PC-3 (cell line): ENCODE results near the gene CLK2. TPM values are rescaled to one million over a fixed set of nuclear protein-coding genes. Genes with fewer than 3 reads are reported as not detected.
A peak's percentile ranks its signal among the peaks of the same experiment; 100 is the strongest.

ENCODE experiments used
- ATAC-seq: fragments of 200-7000 bp; cut with Tn5 transposase; 2 replicates; pipeline ENCODE4 v1.9.1; 2020; ENCODE audit warnings: mild to moderate bottlenecking, moderate library complexity
- BruUV-seq: library from RNA; stranded (reverse); fragments of 400-500 nt; replicated peaks from 2 replicates; lab custom pipeline; 2021; lab: Mats Ljungman, UMichigan
- CTCF ChIA-PET: fragments of 300-600 bp; sonication (Branson Sonifier 250); formaldehyde crosslinking; loops from one replicate; lab custom pipeline; 2022; ENCODE audit warnings: antibody characterized with exemption; lab: Charles Lee
- POLR2A ChIA-PET: fragments of 300-600 bp; sonication (Branson Sonifier 250); formaldehyde crosslinking; loops from one replicate; lab custom pipeline; 2022; ENCODE audit warnings: antibody characterized with exemption; ENCODE audit not compliant: unreplicated experiment; lab: Charles Lee
- DNase-seq: peaks from one replicate; pipeline ENCODE4 v3.0.0-alpha.2; 2015
- H2AFZ ChIP-seq: fragments of 300-600 bp; sonication (generic); 2 replicates; pipeline ENCODE4 v1.6.0; 2016; ENCODE audit warnings: antibody characterized with exemption, low read length
- H3F3A ChIP-seq: fragments of 300-600 bp; sonication (generic); one replicate; pipeline ENCODE4 v1.6.0; 2017; ENCODE audit warnings: antibody characterized with exemption, low read length, control low read depth, mild to moderate bottlenecking; ENCODE audit not compliant: unreplicated experiment
- H3K27ac ChIP-seq: fragments of 300-600 bp; sonication (generic); 2 replicates; pipeline ENCODE4 v1.5.1; 2016; ENCODE audit warnings: mild to moderate bottlenecking, low read length
- H3K27me3 ChIP-seq: fragments of 300-600 bp; sonication (generic); 2 replicates; pipeline ENCODE4 v1.6.1; 2016; ENCODE audit warnings: low read length, mixed read lengths
- H3K36me3 ChIP-seq: fragments of 300-600 bp; sonication (generic); 2 replicates; pipeline ENCODE4 v1.6.1; 2016; ENCODE audit warnings: low read depth, mixed run types, low read length, mixed read lengths
- H3K4me1 ChIP-seq: fragments of 300-600 bp; sonication (generic); 2 replicates; pipeline ENCODE4 v1.5.1; 2016; ENCODE audit warnings: low read length; ENCODE audit not compliant: insufficient read depth
- H3K4me2 ChIP-seq: fragments of 300-600 bp; sonication (generic); 2 replicates; pipeline ENCODE4 v1.6.0; 2016; ENCODE audit warnings: low read length
- H3K4me3 ChIP-seq: fragments of 300-600 bp; sonication (generic); 2 replicates; pipeline ENCODE4 v1.5.1; 2016; ENCODE audit warnings: mild to moderate bottlenecking, low read length, mixed read lengths
- H3K79me2 ChIP-seq: fragments of 300-600 bp; sonication (generic); 2 replicates; pipeline ENCODE4 v1.6.1; 2017; ENCODE audit warnings: low read length, mixed read lengths
- H3K9ac ChIP-seq: fragments of 300-600 bp; sonication (generic); 2 replicates; pipeline ENCODE4 v1.6.0; 2016; ENCODE audit warnings: mild to moderate bottlenecking, low read length
- H3K9me2 ChIP-seq: fragments of 300-600 bp; sonication (generic); replicated peaks from 2 replicates; pipeline ENCODE4 v1.6.1; 2016; ENCODE audit warnings: mixed run types, low read length, mixed read lengths
- H3K9me3 ChIP-seq: fragments of 300-600 bp; sonication (generic); 2 replicates; pipeline ENCODE4 v1.6.1; 2016; ENCODE audit warnings: low read length, mixed read lengths
- H4K20me1 ChIP-seq: fragments of 300-600 bp; sonication (generic); 2 replicates; pipeline ENCODE4 v1.6.1; 2016; ENCODE audit warnings: low read length, mixed read lengths
- CTCF ChIP-seq: fragments of 300-600 bp; sonication (generic); conservative IDR thresholded peaks from 2 replicates; pipeline ENCODE4 v1.5.1; 2017; ENCODE audit warnings: antibody characterized with exemption, low read depth, mild to moderate bottlenecking, low read length
- EZH2 ChIP-seq: fragments of 300-600 bp; sonication (generic); IDR thresholded peaks from one replicate; pipeline ENCODE4 v1.6.1; 2017; ENCODE audit warnings: antibody characterized with exemption, mild to moderate bottlenecking, low read length; ENCODE audit not compliant: unreplicated experiment
- EZH2phosphoT487 ChIP-seq: fragments of 300-600 bp; sonication (generic); IDR thresholded peaks from 2 replicates; pipeline ENCODE4 v1.6.1; 2018; ENCODE audit warnings: mild to moderate bottlenecking, antibody characterized with exemption, low read length, borderline replicate concordance
- intact Hi-C: fragments of 100-400 bp; cut with micrococcal nuclease; formaldehyde crosslinking; loops from 2 replicates; pipeline ENCODE4 v1.9.0; 2023
- total RNA-seq: library from RNA; depleted of rRNA; stranded (reverse); fragments of >200 nt; gene quantifications from 2 replicates; pipeline ENCODE4 v1.2.3, GENCODE V29; 2014

The CLK2 gene
- total RNA-seq, 1 experiment from 2014 or later = 49.9 TPM

DNA sequence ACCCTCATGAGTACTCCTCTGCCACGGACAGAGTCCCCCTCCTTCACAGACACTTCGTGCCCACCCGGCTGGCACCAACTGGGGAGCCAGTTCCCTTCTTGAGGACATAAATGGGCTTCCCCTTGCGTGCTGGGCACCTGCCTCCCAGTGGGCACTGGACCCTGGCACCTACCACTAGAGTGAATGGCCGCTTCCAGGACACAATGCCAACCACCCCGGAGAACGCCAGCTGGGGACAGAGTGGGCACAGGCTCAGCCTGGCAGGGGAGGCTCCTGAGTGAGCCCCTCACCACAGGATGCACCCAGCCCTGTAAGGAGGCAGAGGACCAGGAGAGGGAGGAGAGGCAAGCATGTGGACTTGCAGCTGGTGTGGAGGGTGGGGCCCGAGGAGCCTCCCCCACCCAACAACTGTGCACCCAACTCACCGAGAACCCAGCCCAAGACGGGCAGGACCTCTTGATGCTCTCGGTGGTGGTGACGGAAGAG lies 19.0 kb downstream of the CLK2 start:
- no peaks in the 10 kb centered on the region for H3K27me3 ChIP-seq
- intact Hi-C loops = no loop called here
- H3F3A ChIP-seq = no peaks in the 10 kb centered on the region
- CTCF ChIA-PET = no interaction called here
- peaks cover 3% of the 10 kb centered on the region; the same call in 1 of the 2 replicates for H3K36me3 ChIP-seq
- no peaks in the 10 kb centered on the region for H4K20me1 ChIP-seq
- no TSS peak for BruUV-seq
- peak overlapping the region; percentile 33 for H3K27ac ChIP-seq
- H2AFZ ChIP-seq = peak overlapping the region; percentile 78
- TF ChIP-seq CTCF = no peak
- TF ChIP-seq EZH2phosphoT487 = no peak
- TF ChIP-seq EZH2 = no peak
- peaks cover 22% of the 10 kb centered on the region for H3K4me1 ChIP-seq
- H3K4me3 ChIP-seq = peak overlapping the region; percentile 87
- H3K9ac ChIP-seq = peak overlapping the region; percentile 61
- ATAC-seq (peak; percentile 4), DNase-seq (no peak)
- no peaks in the 10 kb centered on the region for H3K9me3 ChIP-seq
- H3K4me2 ChIP-seq = peak overlapping the region; percentile 100
- no peaks in the 10 kb centered on the region for H3K9me2 ChIP-seq
- H3K79me2 ChIP-seq = peaks cover 21% of the 10 kb centered on the region
- POLR2A ChIA-PET = no interaction called here

- intact Hi-C loops = no loop called here
- peak; percentile 69 for DNase-seq
- no peaks in the 10 kb centered on the region for H3K9me2 ChIP-seq
- POLR2A ChIA-PET = no interaction called here
- BruUV-seq = no TSS peak
- no peak for TF ChIP-seq CTCF
- peak overlapping the region; percentile 61 for H3K9ac ChIP-seq
- H3K79me2 ChIP-seq = peaks cover 21% of the 10 kb centered on the region
- peak overlapping the region; percentile 33 for H3K27ac ChIP-seq
- no peaks in the 10 kb centered on the region for H3K27me3 ChIP-seq
- CTCF ChIA-PET = no interaction called here
- peak overlapping the region; percentile 100 for H3K4me2 ChIP-seq
- H2AFZ ChIP-seq = peak overlapping the region; percentile 78
- peak; percentile 33 for ATAC-seq
- H3K36me3 ChIP-seq = peaks cover 3% of the 10 kb centered on the region; the same call in 1 of the 2 replicates
- no peaks in the 10 kb centered on the region for H3F3A ChIP-seq
- peak overlapping the region; percentile 87 for H3K4me3 ChIP-seq
- no peaks in the 10 kb centered on the region for H3K9me3 ChIP-seq
- H3K4me1 ChIP-seq = peaks cover 22% of the 10 kb centered on the region
- H4K20me1 ChIP-seq = no peaks in the 10 kb centered on the region
These were observed 19.5 kb downstream of the CLK2 start for GRCh38 chr1:155253797-155254196.

GRCh38 chr1:155253208-155253607 lies 20.1 kb downstream of the CLK2 start:
- H3K27ac ChIP-seq = peak overlapping the region; percentile 33
- H4K20me1 ChIP-seq = no peaks in the 10 kb centered on the region
- ChIA-PET CTCF (no interaction called here), POLR2A (no interaction called here)
- peak overlapping the region; percentile 87 for H3K4me3 ChIP-seq
- peaks cover 21% of the 10 kb centered on the region for H3K79me2 ChIP-seq
- BruUV-seq = no TSS peak
- H3K9me3 ChIP-seq = no peaks in the 10 kb centered on the region
- intact Hi-C loops = no loop called here
- H3K9me2 ChIP-seq = no peaks in the 10 kb centered on the region
- no peaks in the 10 kb centered on the region for H3F3A ChIP-seq
- TF ChIP-seq CTCF = peak; percentile 33
- TF ChIP-seq EZH2 = no peak
- no peak for TF ChIP-seq EZH2phosphoT487
- peak overlapping the region; percentile 100 for H3K4me2 ChIP-seq
- peak overlapping the region; percentile 78 for H2AFZ ChIP-seq
- peaks cover 4% of the 10 kb centered on the region; the same call in 1 of the 2 replicates for H3K36me3 ChIP-seq
- no peaks in the 10 kb centered on the region for H3K27me3 ChIP-seq
- peak overlapping the region; percentile 61 for H3K9ac ChIP-seq
- peak; percentile 34 for DNase-seq
- peaks cover 22% of the 10 kb centered on the region for H3K4me1 ChIP-seq
- ATAC-seq = no peak
